ENCODE measurements around the gene AKAP6.

DNA sequence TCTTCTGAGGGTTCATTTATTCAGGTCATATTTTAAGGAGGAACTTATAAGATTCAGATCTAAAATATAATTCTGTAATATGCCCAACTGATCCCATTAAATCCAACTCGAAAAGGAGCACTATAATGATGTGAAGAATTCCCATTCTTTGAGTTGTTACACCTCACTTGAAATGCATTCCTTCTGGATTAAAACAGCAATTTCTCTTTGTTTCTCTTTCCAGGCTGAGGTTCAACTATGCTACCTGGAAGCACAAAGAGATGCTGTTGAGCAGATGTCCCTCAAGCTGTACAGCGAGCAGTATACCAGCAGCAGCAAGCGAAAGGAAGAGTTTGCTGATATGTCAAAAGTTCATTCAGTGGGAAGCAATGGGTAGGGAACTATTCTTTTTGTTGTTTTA, 349.0 kb downstream of the AKAP6 start:
- TF ChIP-seq, protein P1, sequence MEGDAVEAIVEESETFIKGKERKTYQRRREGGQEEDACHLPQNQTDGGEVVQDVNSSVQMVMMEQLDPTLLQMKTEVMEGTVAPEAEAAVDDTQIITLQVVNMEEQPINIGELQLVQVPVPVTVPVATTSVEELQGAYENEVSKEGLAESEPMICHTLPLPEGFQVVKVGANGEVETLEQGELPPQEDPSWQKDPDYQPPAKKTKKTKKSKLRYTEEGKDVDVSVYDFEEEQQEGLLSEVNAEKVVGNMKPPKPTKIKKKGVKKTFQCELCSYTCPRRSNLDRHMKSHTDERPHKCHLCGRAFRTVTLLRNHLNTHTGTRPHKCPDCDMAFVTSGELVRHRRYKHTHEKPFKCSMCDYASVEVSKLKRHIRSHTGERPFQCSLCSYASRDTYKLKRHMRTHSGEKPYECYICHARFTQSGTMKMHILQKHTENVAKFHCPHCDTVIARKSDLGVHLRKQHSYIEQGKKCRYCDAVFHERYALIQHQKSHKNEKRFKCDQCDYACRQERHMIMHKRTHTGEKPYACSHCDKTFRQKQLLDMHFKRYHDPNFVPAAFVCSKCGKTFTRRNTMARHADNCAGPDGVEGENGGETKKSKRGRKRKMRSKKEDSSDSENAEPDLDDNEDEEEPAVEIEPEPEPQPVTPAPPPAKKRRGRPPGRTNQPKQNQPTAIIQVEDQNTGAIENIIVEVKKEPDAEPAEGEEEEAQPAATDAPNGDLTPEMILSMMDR (IDR thresholded peaks at IDR 0.05; ENCODE audit: control extremely low read depth in 1 of 3, insufficient read depth in 1 of 3, low read depth in 1 of 3, low read length in 3 of 3) = no peak
- no peak for TF ChIP-seq CEBPB (IDR thresholded peaks at IDR 0.05; ENCODE audit: low read depth, low read length)
- TF ChIP-seq YY1 (IDR thresholded peaks at IDR 0.05; ENCODE audit: low read depth, low read length) = no peak
- no peak for TF ChIP-seq RAD21 (IDR thresholded peaks at IDR 0.05 in 1 of 2, conservative IDR thresholded peaks at IDR 0.05 in 1 of 2; ENCODE audit: low read depth in 2 of 2, low read length in 2 of 2)
- TF ChIP-seq HDAC6 (IDR thresholded peaks at IDR 0.05; ENCODE audit: low read depth, low read length) = no peak
- TF ChIP-seq POLR2A (IDR thresholded peaks at IDR 0.05; ENCODE audit: control extremely low read depth in 1 of 2, low read depth in 2 of 2, low read length in 2 of 2) = no peak
- TF ChIP-seq ZNF274 (IDR thresholded peaks at IDR 0.05; ENCODE audit: borderline replicate concordance, extremely low read depth, low read length) = no peak
- no peak for TF ChIP-seq CBX5 (IDR thresholded peaks at IDR 0.05; ENCODE audit: low read depth, low read length)
- TF ChIP-seq CREB1 (IDR thresholded peaks at IDR 0.05) = no peak
- TF ChIP-seq CHD2 (IDR thresholded peaks at IDR 0.05; ENCODE audit: low read length) = no peak
- no peak for TF ChIP-seq SIN3A (conservative IDR thresholded peaks at IDR 0.05 in 1 of 2, IDR thresholded peaks at IDR 0.05 in 1 of 2; ENCODE audit: low read depth in 1 of 2, low read length in 2 of 2)
- no peak for TF ChIP-seq GTF2F1 (IDR thresholded peaks at IDR 0.05; ENCODE audit: borderline replicate concordance, low read depth, low read length)
- TF ChIP-seq EZH2 (IDR thresholded peaks at IDR 0.05; ENCODE audit: low read depth, low read length, severe bottlenecking) = no peak
